HepG2 (cell line): ENCODE data around the gene TPM2. TPM values are rescaled to one million over a fixed set of nuclear protein-coding genes. Genes with fewer than 3 reads are reported as not detected.

Experiments used
- ATAC-seq: fragments of 200-7000 bp; cut with Tn5 transposase; 3 replicates; pipeline ENCODE4 v1.9.1; 2020; ENCODE audit warnings: mild to moderate bottlenecking, moderate library complexity
- BruUV-seq: library from RNA; stranded (reverse); fragments of 400-500 nt; replicated peaks from 2 replicates; lab custom pipeline; 2021; lab: Mats Ljungman, UMichigan
- CTCF ChIA-PET: fragments of 300-600 bp; formaldehyde crosslinking; extraction: SDS; loops from one replicate; lab custom pipeline; 2021; ENCODE audit warnings: low total read pairs, inconsistent platforms, low intra/inter-chr PET ratio; lab: Yijun Ruan, JAX
- POLR2A ChIA-PET: fragments of 350-600 bp; sonication (Branson Sonifier 250); formaldehyde crosslinking; loops from one replicate; lab custom pipeline; 2020; ENCODE audit warnings: antibody characterized with exemption, inconsistent platforms; lab: Yijun Ruan, JAX
- DNase-seq: peaks from one replicate; pipeline ENCODE4 v3.0.0-alpha.2; 2015; ENCODE audit warnings: low spot score
- FAIRE-seq: peaks from 3 replicates; lab custom pipeline; 2011; peaks lifted over from hg19 to GRCh38; lab: Jason Lieb, UNC
- H2AFZ ChIP-seq: one replicate; pipeline ENCODE4 v1.6.1; 2011; ENCODE audit warnings: low read length, inconsistent platforms
- H3K27ac ChIP-seq: fragments of 300-600 bp; 3 replicates; pipeline ENCODE4 v1.8.0; 2011; ENCODE audit warnings: mixed run types, mild to moderate bottlenecking, mixed read lengths, low read length, inconsistent platforms; ENCODE audit not compliant: insufficient read depth; ENCODE audit errors: extremely low read length
- H3K27me3 ChIP-seq, 2 experiments: fragments of 200-600 bp in 1 of 2; 2 replicates in 1 of 2; 3 replicates in 1 of 2; pipeline versions ENCODE4 v1.6.0 to v1.8.0; 2011; ENCODE audit warnings: low read length in 2 of 2, mild to moderate bottlenecking in 2 of 2, moderate library complexity in 2 of 2, inconsistent platforms in 1 of 2; ENCODE audit not compliant: insufficient read depth in 2 of 2, control insufficient read depth in 1 of 2
- H3K36me3 ChIP-seq, 2 experiments: fragments of 200-600 bp in 1 of 2; replicated peaks in 1 of 2; 2 replicates in 1 of 2; 3 replicates in 1 of 2; pipeline versions ENCODE4 v1.5.1 to v1.8.0; 2011; ENCODE audit warnings: low read length in 2 of 2, inconsistent platforms in 1 of 2; ENCODE audit not compliant: insufficient read depth in 2 of 2, control insufficient read depth in 1 of 2
- H3K4me1 ChIP-seq: 2 replicates; pipeline ENCODE4 v1.5.1; 2012; ENCODE audit warnings: low read length, inconsistent platforms; ENCODE audit not compliant: insufficient read depth
- H3K4me2 ChIP-seq: 2 replicates; pipeline ENCODE4 v1.6.0; 2011; ENCODE audit warnings: low read depth, low read length, inconsistent platforms
- H3K4me3 ChIP-seq, 3 experiments: fragments of 200-600 bp in 1 of 3; sonication (generic), shearing (Covaris generic) in 1 of 3; replicated peaks in 1 of 3; 2 replicates each; pipeline ENCODE4 v1.5.1; 2011 to 2016; ENCODE audit warnings: low read length in 3 of 3, inconsistent platforms in 2 of 3, low read depth in 2 of 3, mild to moderate bottlenecking in 2 of 3, control low read depth in 1 of 3, mixed read lengths in 1 of 3; ENCODE audit not compliant: insufficient read depth in 1 of 3
- H3K79me2 ChIP-seq: one replicate; pipeline ENCODE4 v1.6.1; 2011; ENCODE audit warnings: low read length, inconsistent platforms; ENCODE audit not compliant: insufficient read depth
- H3K9ac ChIP-seq: 2 replicates; pipeline ENCODE4 v1.6.0; 2011; ENCODE audit warnings: mild to moderate bottlenecking, low read depth, low read length, inconsistent platforms; ENCODE audit not compliant: insufficient read depth
- H3K9me3 ChIP-seq: 2 replicates; pipeline ENCODE4 v1.5.1; 2012; ENCODE audit warnings: mild to moderate bottlenecking, low read length
- H4K20me1 ChIP-seq: 2 replicates; pipeline ENCODE4 v1.6.0; 2011; ENCODE audit warnings: inconsistent platforms, mild to moderate bottlenecking, low read length, moderate library complexity; ENCODE audit not compliant: insufficient read depth
- ATAD3A ChIP-seq: sonication (generic); formaldehyde crosslinking; IDR thresholded peaks from 2 replicates; pipeline ENCODE4 v1.4.0; 2020; ENCODE audit warnings: missing genetic modification reagents
- CAMTA2 ChIP-seq: sonication (generic); formaldehyde crosslinking; IDR thresholded peaks from 2 replicates; pipeline ENCODE4 v1.4.0; 2020; ENCODE audit warnings: mild to moderate bottlenecking, missing genetic modification reagents, borderline replicate concordance
- HNRNPH1 ChIP-seq: fragments of 200-400 bp; formaldehyde crosslinking; optimal IDR thresholded peaks from 2 replicates; pipeline ENCODE3; 2017; ENCODE audit warnings: mild to moderate bottlenecking, low read depth, low read length
- JUN ChIP-seq: sonication (generic); formaldehyde crosslinking; IDR thresholded peaks from 2 replicates; pipeline ENCODE4 v1.4.0; 2020; ENCODE audit warnings: mild to moderate bottlenecking, missing genetic modification reagents
- MXI1 ChIP-seq: IDR thresholded peaks from 3 replicates; pipeline ENCODE4 v1.6.1; 2012; ENCODE audit warnings: low read depth, low read length, inconsistent platforms, borderline replicate concordance
- PAX8 ChIP-seq: sonication (generic); formaldehyde crosslinking; IDR thresholded peaks from 2 replicates; pipeline ENCODE4 v1.8.0; 2022; ENCODE audit warnings: mild to moderate bottlenecking, missing genetic modification reagents, borderline replicate concordance
- PPARG ChIP-seq: conservative IDR thresholded peaks from 2 replicates; pipeline ENCODE4 v1.6.1; 2016; ENCODE audit warnings: missing biosample characterization, missing genetic modification reagents
- RELA ChIP-seq: sonication (generic); formaldehyde crosslinking; IDR thresholded peaks from 2 replicates; pipeline ENCODE4 v1.4.0; 2020; ENCODE audit warnings: missing genetic modification reagents
- RNF2 ChIP-seq: fragments of 450-650 bp; conservative IDR thresholded peaks from 2 replicates; pipeline ENCODE4 v1.6.1; 2016; ENCODE audit warnings: low read depth
- STAT5B ChIP-seq: sonication (generic); formaldehyde crosslinking; IDR thresholded peaks from 2 replicates; pipeline ENCODE4 v1.4.0; 2020; ENCODE audit warnings: missing genetic modification reagents
- TBX3 ChIP-seq: fragments of 450-650 bp; IDR thresholded peaks from 2 replicates; pipeline ENCODE4 v1.6.1; 2017; ENCODE audit warnings: antibody characterized with exemption, mild to moderate bottlenecking, inconsistent platforms, borderline replicate concordance
- YEATS4 ChIP-seq: sonication (generic); formaldehyde crosslinking; IDR thresholded peaks from 2 replicates; pipeline ENCODE4 v1.4.0; 2020; ENCODE audit warnings: missing genetic modification reagents, borderline replicate concordance
- ZNF672 ChIP-seq: sonication (generic); formaldehyde crosslinking; IDR thresholded peaks from 2 replicates; pipeline ENCODE4 v1.8.1; 2022; ENCODE audit warnings: missing genetic modification reagents
- ZNF7 ChIP-seq: IDR thresholded peaks from 2 replicates; pipeline ENCODE4 v1.6.1; 2016; ENCODE audit warnings: missing biosample characterization, missing genetic modification reagents
- ZNF720 ChIP-seq: sonication (generic); formaldehyde crosslinking; IDR thresholded peaks from 2 replicates; pipeline ENCODE4 v1.4.0; 2020; ENCODE audit warnings: missing genetic modification reagents
- ZNF773 ChIP-seq: sonication (generic); formaldehyde crosslinking; IDR thresholded peaks from 2 replicates; pipeline ENCODE4 v1.4.0; 2020; ENCODE audit warnings: missing genetic modification reagents, borderline replicate concordance
- ZNF776 ChIP-seq: sonication (generic); formaldehyde crosslinking; IDR thresholded peaks from 2 replicates; pipeline ENCODE4 v1.4.0; 2020; ENCODE audit warnings: mild to moderate bottlenecking, missing genetic modification reagents
- WGBS: methylation state at CpG from one replicate; pipeline ENCODE4 v1.1.6; 2017; ENCODE audit warnings: low lambda C conversion rate; 5-methylcytosine and 5-hydroxymethylcytosine counted together
- in situ Hi-C: cut with HindIII; loops from 2 replicates; pipeline ENCODE4 v1.10.0; 2017; ENCODE audit warnings: low pct_unique_long_range_greater_than_20kb; ENCODE audit not compliant: extremely low pct_ligation_motif_present
- intact Hi-C: fragments of 100-400 bp; cut with micrococcal nuclease; formaldehyde crosslinking; loops from one replicate; pipeline ENCODE4 v1.10.0; 2022; ENCODE audit not compliant: unreplicated experiment
- polyA plus RNA-seq, 8 experiments: library from polyadenylated mRNA; depleted of rRNA in 3 of 8; stranded (reverse) in 7 of 8; unstranded in 1 of 8; fragments of >200 nt; fragmentation: Illumina TruSeq in 4 of 8; extraction: Trizol in 4 of 8; gene quantifications; 2 replicates each; pipeline versions ENCODE4 v1.2.1 to v1.2.3, GENCODE V29; 2011 to 2016; ENCODE audit warnings: low read depth in 4 of 8, missing spikeins in 1 of 8, mixed read lengths in 1 of 8; ENCODE audit not compliant: insufficient read depth in 1 of 8
- total RNA-seq, 5 experiments: library from RNA; depleted of rRNA; stranded (reverse); fragments of >200 nt; fragmentation: Illumina TruSeq; extraction: Trizol; gene quantifications; 2 replicates each; pipeline ENCODE4 v1.2.3, GENCODE V29; 2016; ENCODE audit warnings: low read depth in 1 of 5
- TF ChIP-seq, protein P1 (sequence below): sonication (generic); formaldehyde crosslinking; IDR thresholded peaks from 2 replicates; pipeline ENCODE4 v1.4.0; 2020; ENCODE audit warnings: missing genetic modification reagents
- TF ChIP-seq, protein P2 (sequence below): IDR thresholded peaks from 2 replicates; pipeline ENCODE4 v1.6.1; 2016
- TF ChIP-seq, protein P3 (sequence below): sonication (generic); formaldehyde crosslinking; IDR thresholded peaks from 2 replicates; pipeline ENCODE4 v1.8.1; 2022; ENCODE audit warnings: mild to moderate bottlenecking, missing genetic modification reagents
- TF ChIP-seq, protein P4 (sequence below): conservative IDR thresholded peaks from 2 replicates; pipeline ENCODE4 v1.6.1; 2018; ENCODE audit warnings: missing genetic modification reagents

The TPM2 gene
- total and polyA plus RNA-seq, 2 of the 13 experiments (the other 11 are each of a cell fraction or from before 2014, with no cell fraction given) = 3.1 to 10.7 TPM

DNA sequence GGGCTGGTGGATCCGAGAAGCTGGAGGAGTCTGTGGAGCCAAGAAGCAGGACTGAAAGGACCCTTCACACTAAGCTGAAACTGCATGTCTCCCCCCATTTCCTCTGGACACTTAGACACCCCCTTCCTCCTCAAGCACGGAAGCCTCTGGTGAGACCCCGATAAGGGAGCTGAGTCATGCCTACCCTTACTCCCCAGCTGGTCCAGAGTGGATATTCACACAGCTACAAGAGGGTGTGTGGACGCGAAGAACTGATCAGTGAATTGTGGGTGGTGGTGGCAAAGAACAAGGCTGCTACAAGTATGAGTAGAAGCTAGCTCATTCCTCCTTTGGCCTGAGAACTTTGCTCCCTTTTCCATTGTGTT lies 37.9 kb upstream of the TPM2 start:
- Histone ChIP-seq H3K27me3 (no peaks in the 10 kb centered on the region; a peak in 1 of 5 replicates), H3K4me1 (peaks cover 52% of the 10 kb centered on the region), H2AFZ (no peak overlapping the region), H3K4me2 (peak overlapping the region; percentile 98), H3K9me3 (no peaks in the 10 kb centered on the region), H3K27ac (peak overlapping the region; percentile 77), H3K79me2 (peaks cover 53% of the 10 kb centered on the region), H4K20me1 (peaks cover 30% of the 10 kb centered on the region), H3K9ac (peak overlapping the region; percentile 58; the same call in 1 of the 2 replicates), H3K4me3 (peak overlapping the region; percentile 38 to 98 (median 59); a peak in 3 of 6 replicates), H3K36me3 (peaks cover 12 to 35% of the 10 kb centered on the region in 2 experiments)
- DNase-seq = no peak
- FAIRE-seq = peak; percentile 93
- BruUV-seq = no TSS peak
- 52% methylated on average over 3 of the region's 5 CpGs for WGBS
- intact Hi-C loops (no loop called here), in situ Hi-C loops (loop anchor here (5.0 kb wide), 1 partner anchor 60 kb away; the partner anchor contains the start of gene ARHGEF39)
- no peak for ATAC-seq
- CTCF ChIA-PET = no interaction called here
- POLR2A ChIA-PET = interaction anchor here (0.8 to 3.5 kb wide), 20 partner anchors 8 to 1083 kb away, joined by 3 to 44 read pairs (median 8); partner anchors contain the start of genes ARHGEF39, CCDC107, GBA2 and HINT2
- TF ChIP-seq YEATS4 (no peak), STAT5B (no peak), RNF2 (no peak), HNRNPH1 (no peak), PPARG (CRISPR knock-in tag) (no peak), JUN (CRISPR knock-in tag) (no peak), ZNF776 (CRISPR knock-in tag) (no peak), RELA (no peak), ZNF773 (CRISPR knock-in tag) (no peak), ZNF720 (CRISPR knock-in tag) (no peak), PAX8 (CRISPR knock-in tag) (no peak), CAMTA2 (CRISPR knock-in tag) (no peak), ZNF672 (no peak), ATAD3A (no peak), MXI1 (no peak), TBX3 (no peak), ZNF7 (CRISPR knock-in tag) (0 out of 2 replicates have a peak, but pooled peaks have one; percentile 37)
- TF ChIP-seq, protein P1, sequence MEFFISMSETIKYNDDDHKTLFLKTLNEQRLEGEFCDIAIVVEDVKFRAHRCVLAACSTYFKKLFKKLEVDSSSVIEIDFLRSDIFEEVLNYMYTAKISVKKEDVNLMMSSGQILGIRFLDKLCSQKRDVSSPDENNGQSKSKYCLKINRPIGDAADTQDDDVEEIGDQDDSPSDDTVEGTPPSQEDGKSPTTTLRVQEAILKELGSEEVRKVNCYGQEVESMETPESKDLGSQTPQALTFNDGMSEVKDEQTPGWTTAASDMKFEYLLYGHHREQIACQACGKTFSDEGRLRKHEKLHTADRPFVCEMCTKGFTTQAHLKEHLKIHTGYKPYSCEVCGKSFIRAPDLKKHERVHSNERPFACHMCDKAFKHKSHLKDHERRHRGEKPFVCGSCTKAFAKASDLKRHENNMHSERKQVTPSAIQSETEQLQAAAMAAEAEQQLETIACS (CRISPR knock-in tag) = no peak
- TF ChIP-seq, protein P2, sequence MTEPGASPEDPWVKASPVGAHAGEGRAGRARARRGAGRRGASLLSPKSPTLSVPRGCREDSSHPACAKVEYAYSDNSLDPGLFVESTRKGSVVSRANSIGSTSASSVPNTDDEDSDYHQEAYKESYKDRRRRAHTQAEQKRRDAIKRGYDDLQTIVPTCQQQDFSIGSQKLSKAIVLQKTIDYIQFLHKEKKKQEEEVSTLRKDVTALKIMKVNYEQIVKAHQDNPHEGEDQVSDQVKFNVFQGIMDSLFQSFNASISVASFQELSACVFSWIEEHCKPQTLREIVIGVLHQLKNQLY = no peak
- TF ChIP-seq, protein P3, sequence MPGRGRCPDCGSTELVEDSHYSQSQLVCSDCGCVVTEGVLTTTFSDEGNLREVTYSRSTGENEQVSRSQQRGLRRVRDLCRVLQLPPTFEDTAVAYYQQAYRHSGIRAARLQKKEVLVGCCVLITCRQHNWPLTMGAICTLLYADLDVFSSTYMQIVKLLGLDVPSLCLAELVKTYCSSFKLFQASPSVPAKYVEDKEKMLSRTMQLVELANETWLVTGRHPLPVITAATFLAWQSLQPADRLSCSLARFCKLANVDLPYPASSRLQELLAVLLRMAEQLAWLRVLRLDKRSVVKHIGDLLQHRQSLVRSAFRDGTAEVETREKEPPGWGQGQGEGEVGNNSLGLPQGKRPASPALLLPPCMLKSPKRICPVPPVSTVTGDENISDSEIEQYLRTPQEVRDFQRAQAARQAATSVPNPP (CRISPR knock-in tag) = no peak
- TF ChIP-seq, protein P4, sequence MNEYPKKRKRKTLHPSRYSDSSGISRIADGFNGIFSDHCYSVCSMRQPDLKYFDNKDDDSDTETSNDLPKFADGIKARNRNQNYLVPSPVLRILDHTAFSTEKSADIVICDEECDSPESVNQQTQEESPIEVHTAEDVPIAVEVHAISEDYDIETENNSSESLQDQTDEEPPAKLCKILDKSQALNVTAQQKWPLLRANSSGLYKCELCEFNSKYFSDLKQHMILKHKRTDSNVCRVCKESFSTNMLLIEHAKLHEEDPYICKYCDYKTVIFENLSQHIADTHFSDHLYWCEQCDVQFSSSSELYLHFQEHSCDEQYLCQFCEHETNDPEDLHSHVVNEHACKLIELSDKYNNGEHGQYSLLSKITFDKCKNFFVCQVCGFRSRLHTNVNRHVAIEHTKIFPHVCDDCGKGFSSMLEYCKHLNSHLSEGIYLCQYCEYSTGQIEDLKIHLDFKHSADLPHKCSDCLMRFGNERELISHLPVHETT (CRISPR knock-in tag) = no peak
